GM12878 (cell line): Measurements from ENCODE around the gene MYH9. TPM values are rescaled to one million over a fixed set of nuclear protein-coding genes. Genes with fewer than 3 reads are reported as not detected.
"Not testable (repeated sequence)": the region's sequence is repeated elsewhere in the genome, so short reads cannot be mapped to it uniquely, and the experiment has no call there.

Experiments
- ATAC-seq: fragments of 200-7000 bp; cut with Tn5 transposase; 3 replicates; pipeline ENCODE4 v1.9.1; 2020; ENCODE audit warnings: mild to moderate bottlenecking, moderate library complexity
- BruUV-seq: library from RNA; stranded (reverse); fragments of 400-500 nt; replicated peaks from 2 replicates; lab custom pipeline; 2021; lab: Mats Ljungman, UMichigan
- CTCF ChIA-PET: fragments of 300-600 bp; sonication (Branson Sonifier 250); formaldehyde crosslinking; extraction: SDS; loops from one replicate; lab custom pipeline; 2021; ENCODE audit warnings: inconsistent platforms; lab: Yijun Ruan, JAX
- POLR2A ChIA-PET: fragments of 350-600 bp; formaldehyde crosslinking; extraction: SDS; loops from one replicate; lab custom pipeline; 2021; ENCODE audit warnings: inconsistent platforms; lab: Charles Lee
- RAD21 ChIA-PET: fragments of 300-600 bp; sonication (Branson Sonifier 250); formaldehyde crosslinking; loops from one replicate; lab custom pipeline; 2023; ENCODE audit warnings: antibody characterized with exemption; ENCODE audit not compliant: unreplicated experiment; lab: Charles Lee
- SMC1A ChIA-PET: fragments of 300-600 bp; sonication (Branson Sonifier 250); formaldehyde crosslinking; loops from one replicate; lab custom pipeline; 2023; ENCODE audit not compliant: unreplicated experiment, uncharacterized antibody; lab: Charles Lee
- DNase-seq: peaks from one replicate; pipeline ENCODE4 v3.0.0-alpha.2; 2011; ENCODE audit warnings: low read depth, low spot score
- FAIRE-seq: peaks from 3 replicates; lab custom pipeline; 2011; peaks lifted over from hg19 to GRCh38; lab: Jason Lieb, UNC
- H2AFZ ChIP-seq: 2 replicates; pipeline ENCODE4 v1.6.0; 2011; ENCODE audit warnings: low read depth, low read length, control low read depth; ENCODE audit not compliant: control insufficient read depth
- H3K27ac ChIP-seq: 2 replicates; pipeline ENCODE4 v1.5.1; 2011; ENCODE audit warnings: control low read depth; ENCODE audit not compliant: control insufficient read depth, insufficient read depth
- H3K27me3 ChIP-seq, 2 experiments: replicated peaks in 1 of 2; 2 replicates each; pipeline versions ENCODE4 v1.6.0 to v1.6.1; 2011; ENCODE audit warnings: low read length in 1 of 2; ENCODE audit not compliant: control insufficient read depth in 2 of 2, insufficient read depth in 2 of 2
- H3K36me3 ChIP-seq, 2 experiments: 2 replicates each; pipeline ENCODE4 v1.5.1; 2011; ENCODE audit warnings: low read length in 1 of 2; ENCODE audit not compliant: control insufficient read depth in 2 of 2, insufficient read depth in 2 of 2
- H3K4me1 ChIP-seq: 2 replicates; pipeline ENCODE4 v1.6.1; 2011; ENCODE audit warnings: mild to moderate bottlenecking, low read length, moderate library complexity, mixed read lengths; ENCODE audit not compliant: control insufficient read depth, insufficient read depth
- H3K4me2 ChIP-seq: 2 replicates; pipeline ENCODE4 v1.6.0; 2011; ENCODE audit warnings: control low read depth; ENCODE audit not compliant: control insufficient read depth, insufficient read depth
- H3K4me3 ChIP-seq: fragments of 200-600 bp; sonication (generic); 2 replicates; pipeline ENCODE4 v1.5.1; 2016
- H3K79me2 ChIP-seq: 2 replicates; pipeline ENCODE4 v1.6.0; 2011; ENCODE audit warnings: low read length; ENCODE audit not compliant: control insufficient read depth, insufficient read depth
- H3K9ac ChIP-seq: 2 replicates; pipeline ENCODE4 v1.8.0; 2011; ENCODE audit warnings: low read length, control low read depth, mixed read lengths; ENCODE audit not compliant: control insufficient read depth, insufficient read depth
- H3K9me3 ChIP-seq: replicated peaks from 3 replicates; pipeline ENCODE4 v1.5.1; 2011; ENCODE audit warnings: mild to moderate bottlenecking, low read length; ENCODE audit not compliant: control insufficient read depth, insufficient read depth
- H4K20me1 ChIP-seq: 2 replicates; pipeline ENCODE4 v1.6.0; 2011; ENCODE audit not compliant: control insufficient read depth, insufficient read depth
- DPF2 ChIP-seq: fragments of 450-650 bp; IDR thresholded peaks from 2 replicates; pipeline ENCODE4 v1.6.1; 2017; ENCODE audit warnings: mild to moderate bottlenecking
- EP300 ChIP-seq, 2 experiments: fragments of 150-350 bp in 1 of 2; IDR thresholded peaks; 2 replicates each; pipeline ENCODE4 v1.6.1; 2011 to 2012; ENCODE audit warnings: low read depth in 2 of 2, low read length in 2 of 2, borderline replicate concordance in 1 of 2, improper control_type of control experiment in 1 of 2, inconsistent platforms in 1 of 2; ENCODE audit not compliant: control insufficient read depth in 1 of 2
- GABPA ChIP-seq: IDR thresholded peaks from 2 replicates; pipeline ENCODE4 v1.6.1; 2014; ENCODE audit warnings: antibody characterized with exemption, low read depth, mild to moderate bottlenecking, inconsistent platforms
- NR2C1 ChIP-seq: fragments of 450-650 bp; IDR thresholded peaks from 2 replicates; pipeline ENCODE4 v1.6.1; 2017; ENCODE audit warnings: antibody characterized with exemption, mild to moderate bottlenecking, moderate library complexity
- PAX5 ChIP-seq: IDR thresholded peaks from 2 replicates; pipeline ENCODE4 v1.6.1; 2011; ENCODE audit warnings: low read depth, low read length, borderline replicate concordance
- ZBED1 ChIP-seq: IDR thresholded peaks from 2 replicates; pipeline ENCODE4 v1.6.1; 2016; ENCODE audit warnings: borderline replicate concordance
- ZNF622 ChIP-seq: fragments of 450-650 bp; IDR thresholded peaks from 2 replicates; pipeline ENCODE4 v1.6.1; 2017; ENCODE audit warnings: mild to moderate bottlenecking, inconsistent platforms
- whole genome bisulfite sequencing: methylation state at CpG from one replicate; pipeline ENCODE4 v1.1.6; 2016; ENCODE audit warnings: low lambda C conversion rate; ENCODE audit not compliant: insufficient replicate concordance, insufficient coverage; ENCODE audit errors: missing lambda C conversion rate; 5-methylcytosine and 5-hydroxymethylcytosine counted together
- in situ Hi-C: fragments of 300-500 bp; cut with MboI; formaldehyde crosslinking; loops from 9 replicates; pipeline ENCODE4 v1.14.3; 2018; ENCODE audit warnings: mixed read lengths
- intact Hi-C: fragments of 100-400 bp; cut with micrococcal nuclease; formaldehyde crosslinking; loops from one replicate; pipeline ENCODE4 v1.14.2; 2022; ENCODE audit not compliant: unreplicated experiment
- polyA plus RNA-seq, 11 experiments: library from polyadenylated mRNA; depleted of rRNA in 4 of 11; unstranded in 6 of 11; stranded (reverse) in 5 of 11; fragments of >200 nt; fragmentation: Nextera tagmentation in 4 of 11; fragmentation: Illumina TruSeq in 1 of 11; extraction: Ambion mirVana in 4 of 11; extraction: Trizol in 1 of 11; gene quantifications; 1 replicate in 1 of 11; 2 replicates in 10 of 11; pipeline versions ENCODE4 v1.2.1 to v1.2.3, GENCODE V29; 2011 to 2016; ENCODE audit warnings: inconsistent platforms in 2 of 11, missing spikeins in 2 of 11, low read depth in 1 of 11
- total RNA-seq, 4 experiments: library from RNA; depleted of rRNA in 3 of 4; stranded (reverse); fragments of >200 nt in 3 of 4; fragmentation: Illumina TruSeq in 1 of 4; extraction: Trizol in 1 of 4; gene quantifications; 2 replicates each; pipeline versions ENCODE4 v1.2.1 to v1.2.3, GENCODE V29; 2013 to 2021
- TF ChIP-seq, protein P1 (sequence below): IDR thresholded peaks from 2 replicates; pipeline ENCODE4 v1.6.1; 2012; ENCODE audit warnings: mild to moderate bottlenecking, low read depth, low read length
- TF ChIP-seq, protein P2 (sequence below): fragments of 150-350 bp; IDR thresholded peaks from 2 replicates; pipeline ENCODE4 v1.6.1; 2014; ENCODE audit warnings: mild to moderate bottlenecking, low read depth, low read length

The MYH9 gene
- total and polyA plus RNA-seq, 10 of the 15 experiments (the other 5 are each of a cell fraction or from before 2014, with no cell fraction given), result 5.1 to 525 (median 145) TPM

DNA sequence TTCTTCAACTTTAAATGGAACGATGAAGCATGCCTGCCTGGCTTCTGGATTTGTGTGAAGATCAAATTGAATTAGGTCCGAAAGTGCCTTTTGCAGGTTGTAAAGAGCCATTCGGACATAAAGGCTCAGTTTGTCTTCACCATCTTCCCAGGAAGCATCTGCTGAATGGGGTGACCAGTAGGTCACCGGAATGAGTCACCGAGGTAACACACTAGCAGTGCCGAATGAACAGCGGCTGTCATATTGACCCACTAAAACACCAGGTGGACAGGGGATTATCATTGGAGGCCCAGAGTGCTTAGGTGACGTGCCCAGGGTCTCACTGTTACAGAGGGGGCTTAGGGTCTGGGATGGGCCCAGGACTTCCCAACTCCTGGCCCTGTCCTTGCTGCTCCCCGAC is 43.1 kb upstream of the MYH9 start:
- ChIA-PET POLR2A (no interaction called here), SMC1A (no interaction called here), CTCF (no interaction called here), RAD21 (no interaction called here)
- no peak overlapping the region for H2AFZ ChIP-seq
- H3K4me1 ChIP-seq, result peaks cover 18% of the 10 kb centered on the region
- DNase-seq (no peak), FAIRE-seq (no peak), ATAC-seq (no peak)
- TF ChIP-seq PAX5 (no peak), GABPA (no peak), ZNF622 (no peak), ZBED1 (no peak), EP300 (IDR thresholded peaks at IDR 0.05; ENCODE audit: borderline replicate concordance in 1 of 2, control insufficient read depth in 1 of 2, low read depth in 2 of 2, low read length in 2 of 2) (no peak), NR2C1 (no peak), DPF2 (no peak)
- TF ChIP-seq, protein P1, sequence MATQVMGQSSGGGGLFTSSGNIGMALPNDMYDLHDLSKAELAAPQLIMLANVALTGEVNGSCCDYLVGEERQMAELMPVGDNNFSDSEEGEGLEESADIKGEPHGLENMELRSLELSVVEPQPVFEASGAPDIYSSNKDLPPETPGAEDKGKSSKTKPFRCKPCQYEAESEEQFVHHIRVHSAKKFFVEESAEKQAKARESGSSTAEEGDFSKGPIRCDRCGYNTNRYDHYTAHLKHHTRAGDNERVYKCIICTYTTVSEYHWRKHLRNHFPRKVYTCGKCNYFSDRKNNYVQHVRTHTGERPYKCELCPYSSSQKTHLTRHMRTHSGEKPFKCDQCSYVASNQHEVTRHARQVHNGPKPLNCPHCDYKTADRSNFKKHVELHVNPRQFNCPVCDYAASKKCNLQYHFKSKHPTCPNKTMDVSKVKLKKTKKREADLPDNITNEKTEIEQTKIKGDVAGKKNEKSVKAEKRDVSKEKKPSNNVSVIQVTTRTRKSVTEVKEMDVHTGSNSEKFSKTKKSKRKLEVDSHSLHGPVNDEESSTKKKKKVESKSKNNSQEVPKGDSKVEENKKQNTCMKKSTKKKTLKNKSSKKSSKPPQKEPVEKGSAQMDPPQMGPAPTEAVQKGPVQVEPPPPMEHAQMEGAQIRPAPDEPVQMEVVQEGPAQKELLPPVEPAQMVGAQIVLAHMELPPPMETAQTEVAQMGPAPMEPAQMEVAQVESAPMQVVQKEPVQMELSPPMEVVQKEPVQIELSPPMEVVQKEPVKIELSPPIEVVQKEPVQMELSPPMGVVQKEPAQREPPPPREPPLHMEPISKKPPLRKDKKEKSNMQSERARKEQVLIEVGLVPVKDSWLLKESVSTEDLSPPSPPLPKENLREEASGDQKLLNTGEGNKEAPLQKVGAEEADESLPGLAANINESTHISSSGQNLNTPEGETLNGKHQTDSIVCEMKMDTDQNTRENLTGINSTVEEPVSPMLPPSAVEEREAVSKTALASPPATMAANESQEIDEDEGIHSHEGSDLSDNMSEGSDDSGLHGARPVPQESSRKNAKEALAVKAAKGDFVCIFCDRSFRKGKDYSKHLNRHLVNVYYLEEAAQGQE, result no peak
- TF ChIP-seq, protein P2, sequence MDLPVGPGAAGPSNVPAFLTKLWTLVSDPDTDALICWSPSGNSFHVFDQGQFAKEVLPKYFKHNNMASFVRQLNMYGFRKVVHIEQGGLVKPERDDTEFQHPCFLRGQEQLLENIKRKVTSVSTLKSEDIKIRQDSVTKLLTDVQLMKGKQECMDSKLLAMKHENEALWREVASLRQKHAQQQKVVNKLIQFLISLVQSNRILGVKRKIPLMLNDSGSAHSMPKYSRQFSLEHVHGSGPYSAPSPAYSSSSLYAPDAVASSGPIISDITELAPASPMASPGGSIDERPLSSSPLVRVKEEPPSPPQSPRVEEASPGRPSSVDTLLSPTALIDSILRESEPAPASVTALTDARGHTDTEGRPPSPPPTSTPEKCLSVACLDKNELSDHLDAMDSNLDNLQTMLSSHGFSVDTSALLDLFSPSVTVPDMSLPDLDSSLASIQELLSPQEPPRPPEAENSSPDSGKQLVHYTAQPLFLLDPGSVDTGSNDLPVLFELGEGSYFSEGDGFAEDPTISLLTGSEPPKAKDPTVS, result no peak
- no peak overlapping the region for H3K27ac ChIP-seq
- no peaks in the 10 kb centered on the region for H3K79me2 ChIP-seq
- H3K27me3 ChIP-seq, result no peaks in the 10 kb centered on the region
- H3K9ac ChIP-seq, result no peak overlapping the region
- WGBS, result 69% methylated on average over 9 of the region's 9 CpGs
- H3K9me3 ChIP-seq, result no peaks in the 10 kb centered on the region
- H3K36me3 ChIP-seq, result no peaks in the 10 kb centered on the region
- no peaks in the 10 kb centered on the region for H4K20me1 ChIP-seq
- H3K4me3 ChIP-seq, result no peak overlapping the region
- in situ Hi-C loops (no loop called here), intact Hi-C loops (no loop called here)
- no TSS peak for BruUV-seq
- no peak overlapping the region for H3K4me2 ChIP-seq

DNA sequence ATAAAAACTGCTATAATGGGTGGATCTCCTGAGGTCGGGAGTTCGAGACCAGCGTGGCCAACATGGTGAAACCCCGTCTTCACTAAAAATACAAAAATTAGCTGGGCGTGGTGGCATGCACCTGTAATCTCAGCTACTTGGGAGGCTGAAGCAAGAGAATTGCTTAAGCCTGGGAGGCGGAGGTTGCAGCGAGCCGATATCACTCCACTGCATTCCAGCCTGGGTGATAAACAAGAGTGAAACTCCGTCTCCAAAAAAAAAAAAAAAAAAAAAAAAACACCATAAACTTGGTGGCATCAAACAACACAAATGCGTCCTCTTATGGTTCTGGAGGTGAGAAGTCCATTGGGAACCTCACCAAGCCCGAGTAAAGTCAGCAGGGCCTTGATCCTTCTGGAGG is 40.2 kb upstream of the MYH9 start:
- H3K9ac ChIP-seq, RAD21 ChIA-PET, FAIRE-seq, H4K20me1 ChIP-seq, H3K9me3 ChIP-seq, DNase-seq, H3K4me2 ChIP-seq, CTCF ChIA-PET, BruUV-seq, H3K27ac ChIP-seq, H2AFZ ChIP-seq, H3K36me3 ChIP-seq, intact Hi-C loops, in situ Hi-C loops, H3K79me2 ChIP-seq, H3K27me3 ChIP-seq, SMC1A ChIA-PET, H3K4me3 ChIP-seq, ATAC-seq, H3K4me1 ChIP-seq: not testable (repeated sequence)
- POLR2A ChIA-PET, result interaction anchor here (0.8 kb wide), 1 partner anchor 14 kb away, joined by 6 read pairs; no protein-coding TSS in a partner anchor
- WGBS, result 71% methylated on average over 10 of the region's 11 CpGs
